GM18907 (cell line): ENCODE results near the gene TMEM134.
"Not testable (repeated sequence)": the region's sequence is repeated elsewhere in the genome, so short reads cannot be mapped to it uniquely, and the experiment has no call there.

ENCODE experiments used
- ATAC-seq: cut with Tn5 transposase; IDR thresholded peaks from one replicate; pipeline ENCODE4 v1.9.1; 2021; ENCODE audit warnings: mild to moderate bottlenecking, moderate library complexity; ENCODE audit not compliant: unreplicated experiment

The TMEM134 gene

DNA sequence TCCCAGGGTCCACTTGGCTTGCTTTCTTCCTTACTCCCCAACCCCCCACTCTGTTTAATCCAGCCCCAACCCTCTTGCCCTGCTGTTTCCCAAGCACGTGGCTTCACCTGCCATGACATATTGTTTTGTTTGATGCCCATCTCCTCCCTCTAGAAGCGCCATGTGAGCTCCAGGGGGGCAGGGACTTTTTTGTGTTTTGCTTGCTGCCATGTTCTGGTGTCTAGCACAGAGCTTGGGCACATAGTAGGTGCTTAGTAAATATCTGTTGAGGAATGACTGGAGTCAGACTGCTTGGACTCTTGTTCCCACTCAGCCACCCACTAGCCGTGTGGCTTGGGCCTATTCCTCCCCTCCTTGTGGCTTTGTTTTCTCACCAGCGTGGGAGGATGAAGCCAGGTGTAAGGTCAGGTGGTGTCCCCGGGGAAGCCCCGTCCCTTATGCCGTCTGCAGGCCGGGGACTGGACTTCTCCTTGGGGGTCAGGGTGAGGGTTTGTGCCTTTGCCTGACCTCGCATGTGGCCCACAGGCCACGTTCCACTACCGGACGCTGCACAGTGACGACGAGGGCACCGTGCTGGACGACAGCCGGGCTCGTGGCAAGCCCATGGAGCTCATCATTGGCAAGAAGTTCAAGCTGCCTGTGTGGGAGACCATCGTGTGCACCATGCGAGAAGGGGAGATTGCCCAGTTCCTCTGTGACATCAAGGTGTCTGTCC lies 17.6 kb upstream of the TMEM134 start:
- peak; percentile 27 for ATAC-seq

DNA sequence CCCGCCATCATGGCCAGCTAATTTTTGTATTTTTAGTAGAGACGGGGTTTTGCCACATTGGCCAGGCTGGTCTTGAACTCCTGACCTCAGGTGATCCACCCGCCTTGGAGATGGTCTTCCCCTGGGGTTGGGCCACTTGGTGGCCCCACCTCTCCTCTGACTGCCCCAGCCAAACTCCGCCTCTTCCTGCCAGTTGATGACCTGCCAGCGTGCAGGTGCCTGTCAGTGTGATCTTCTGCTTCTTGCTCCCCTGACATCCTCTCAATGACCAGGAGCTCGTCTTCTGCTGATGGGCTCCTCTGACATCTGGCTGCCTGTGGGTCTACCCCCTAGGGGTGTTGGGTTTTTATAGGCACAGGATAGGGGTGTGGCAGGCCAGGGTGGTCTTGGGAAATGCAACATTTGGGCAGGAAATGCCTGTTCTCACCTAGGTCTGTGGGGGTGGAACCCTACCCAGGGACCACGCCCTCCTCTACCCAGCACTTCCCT lies 16.9 kb upstream of the TMEM134 start:
- ATAC-seq, result not testable (repeated sequence)

- no peak for ATAC-seq
Observed at GRCh38 chr11:67484847-67485311, 15.8 kb upstream of the TMEM134 start.

GRCh38 chr11:67483831-67484665 lies 15.0 kb upstream of the TMEM134 start:
- ATAC-seq, result no peak

GRCh38 chr11:67482827-67483798 lies 14.1 kb upstream of the TMEM134 start, which contains the start of gene AIP:
Gene AIP, plus strand, starts transcription at chr11:67483026. Its CDS starts 133 bp downstream, at chr11:67483159.
- peak; percentile 74 for ATAC-seq

- ATAC-seq, result peak; percentile 10
Observed at GRCh38 chr11:67482275-67482826, 13.3 kb upstream of the TMEM134 start.

- not testable (repeated sequence) for ATAC-seq
Observed at GRCh38 chr11:67477344-67478050, 8.4 kb upstream of the TMEM134 start.

- not testable (repeated sequence) for ATAC-seq
Observed at GRCh38 chr11:67476692-67477091, 7.6 kb upstream of the TMEM134 start.

- ATAC-seq, result no peak
Observed at GRCh38 chr11:67472882-67473281, 3.8 kb upstream of the TMEM134 start.

DNA sequence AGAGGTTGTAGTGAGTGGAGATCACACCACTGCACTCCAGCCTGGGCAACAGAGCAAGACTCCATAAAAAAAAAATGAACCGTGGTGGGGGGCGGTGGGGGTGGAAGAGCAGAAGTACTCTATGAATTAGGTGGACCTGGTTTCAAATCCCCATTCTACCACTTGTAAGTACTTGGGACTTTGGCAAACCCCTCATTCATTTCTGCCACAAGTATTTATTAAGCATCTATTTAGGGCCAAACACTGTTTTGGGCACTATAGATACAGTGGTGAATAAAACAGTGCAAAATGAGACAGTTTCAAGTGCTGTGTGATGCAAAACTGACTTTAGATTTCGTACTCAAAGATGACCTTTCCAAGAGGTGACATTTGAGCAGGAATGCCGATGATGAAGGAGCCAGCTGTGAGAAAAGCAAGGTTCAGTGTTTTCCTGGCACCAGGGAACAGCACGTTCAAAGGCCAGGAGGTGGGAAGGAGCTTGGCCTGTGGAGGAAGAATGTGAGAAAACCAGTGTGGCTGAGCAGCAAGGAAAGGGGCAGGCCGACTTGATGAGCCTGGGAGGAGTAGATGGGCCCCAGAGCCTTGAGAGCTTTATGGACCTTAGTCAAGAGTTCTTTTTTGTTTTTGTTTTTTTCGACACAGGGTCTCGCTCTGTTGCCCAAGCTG lies 1.4 kb upstream of the TMEM134 start:
- no peak for ATAC-seq

DNA sequence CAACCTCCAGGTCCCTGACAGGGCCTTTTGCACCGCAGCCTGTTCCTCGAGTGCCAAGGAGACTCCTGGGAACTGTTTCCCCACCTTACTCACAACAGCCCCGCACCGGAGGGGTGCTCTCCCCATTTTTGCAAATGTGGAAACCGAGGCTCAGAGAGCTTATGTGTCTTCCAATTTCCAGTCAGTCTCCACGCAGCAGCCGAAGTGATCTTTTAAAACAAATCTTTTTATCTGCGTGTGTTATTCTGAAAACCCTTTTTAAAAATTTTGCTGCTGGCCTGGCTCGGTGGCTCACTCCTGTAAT lies 409 bp upstream of the TMEM134 start:
- ATAC-seq, result no peak

GRCh38 chr11:67468456-67468758 lies 644 bp downstream of the TMEM134 start:
- ATAC-seq, result no peak

- no peak for ATAC-seq
Observed at GRCh38 chr11:67468056-67468455, 995 bp downstream of the TMEM134 start.

DNA sequence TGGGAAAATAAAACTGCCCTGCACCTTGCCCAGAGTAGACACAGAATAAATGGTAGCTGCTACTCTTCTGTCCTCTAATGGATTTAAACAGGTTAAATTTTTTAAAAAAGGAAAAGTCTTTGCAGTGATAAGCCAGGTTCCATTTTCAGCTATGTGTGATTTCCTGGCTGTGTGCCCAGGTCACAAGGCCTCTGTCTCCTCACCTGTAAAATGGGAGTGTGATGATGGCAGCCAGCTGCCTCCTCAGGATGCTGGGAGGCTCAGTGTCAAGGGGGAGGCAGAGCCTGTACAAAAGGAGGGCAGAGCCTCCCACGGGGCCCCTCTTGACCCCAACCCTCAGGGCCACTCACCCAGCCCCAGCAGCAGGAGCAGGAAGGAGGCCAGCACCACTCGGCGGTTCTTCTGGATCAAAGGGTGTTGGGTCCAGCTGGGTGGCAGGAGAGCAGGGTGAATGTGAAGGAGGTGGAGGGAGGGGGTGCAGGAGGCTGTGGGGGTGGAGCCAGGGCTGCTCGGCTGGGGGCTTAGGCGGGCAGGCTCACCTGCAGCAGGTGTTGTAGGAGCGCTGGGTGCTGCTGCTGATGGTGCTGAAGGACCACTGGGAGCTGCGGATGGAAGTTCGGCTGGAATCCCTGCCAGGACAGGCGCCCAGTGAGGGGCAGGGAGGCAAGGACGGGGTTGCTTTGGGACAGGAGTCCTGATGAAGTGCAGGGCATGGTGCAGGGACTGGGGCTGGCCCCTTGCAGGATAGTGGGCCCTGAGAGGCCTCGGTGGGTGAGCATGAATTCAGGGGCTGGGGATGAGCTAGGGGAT lies 1.9 kb downstream of the TMEM134 start:
- ATAC-seq, result no peak

- no peak for ATAC-seq
Observed at GRCh38 chr11:67466367-67466766, 2.7 kb downstream of the TMEM134 start.

GRCh38 chr11:67465530-67465929 lies 3.5 kb downstream of the TMEM134 start:
- ATAC-seq, result not testable (repeated sequence)

- ATAC-seq, result no peak
Observed at GRCh38 chr11:67465189-67465510, 3.9 kb downstream of the TMEM134 start.

GRCh38 chr11:67464411-67465188 lies 4.5 kb downstream of the TMEM134 start:
- ATAC-seq, result peak; percentile 56
